ENCODE results near the gene RABL3.

GRCh38 chr3:120770891-120771290 is 28.6 kb upstream of the RABL3 start:
- TF ChIP-seq POLR2A (IDR thresholded peaks at IDR 0.05) (no peak), POLR2AphosphoS5 (IDR thresholded peaks at IDR 0.05) (no peak), CTCF (IDR thresholded peaks at IDR 0.05) (no peak), EP300 (IDR thresholded peaks at IDR 0.05) (no peak)

Data from upper lobe of left lung (tissue), 4 donors.